ENCODE data around the gene ZBTB8B. TPM values are rescaled to one million over a fixed set of nuclear protein-coding genes. Genes with fewer than 3 reads are reported as not detected.
"Not testable (repeated sequence)": the region's sequence is repeated elsewhere in the genome, so short reads cannot be mapped to it uniquely, and the experiment has no call there.

ZBTB8B gene
- total RNA-seq, 1 donor from 2014 or later, result 0.30 TPM

- no peaks in the 10 kb centered on the region for H3K4me1 Mint-ChIP-seq (ENCODE audit: low read depth)
- no peak overlapping the region for H3K4me3 Mint-ChIP-seq (ENCODE audit: unreplicated experiment)
- H3K27ac Mint-ChIP-seq (ENCODE audit: unreplicated experiment), result no peak overlapping the region
- H3K9me3 Mint-ChIP-seq (ENCODE audit: low read depth), result no peaks in the 10 kb centered on the region
- no peak for DNase-seq (ENCODE audit: low spot score)
- H3K27me3 Mint-ChIP-seq (ENCODE audit: low read depth), result no peaks in the 10 kb centered on the region
- TF ChIP-seq, protein P1, sequence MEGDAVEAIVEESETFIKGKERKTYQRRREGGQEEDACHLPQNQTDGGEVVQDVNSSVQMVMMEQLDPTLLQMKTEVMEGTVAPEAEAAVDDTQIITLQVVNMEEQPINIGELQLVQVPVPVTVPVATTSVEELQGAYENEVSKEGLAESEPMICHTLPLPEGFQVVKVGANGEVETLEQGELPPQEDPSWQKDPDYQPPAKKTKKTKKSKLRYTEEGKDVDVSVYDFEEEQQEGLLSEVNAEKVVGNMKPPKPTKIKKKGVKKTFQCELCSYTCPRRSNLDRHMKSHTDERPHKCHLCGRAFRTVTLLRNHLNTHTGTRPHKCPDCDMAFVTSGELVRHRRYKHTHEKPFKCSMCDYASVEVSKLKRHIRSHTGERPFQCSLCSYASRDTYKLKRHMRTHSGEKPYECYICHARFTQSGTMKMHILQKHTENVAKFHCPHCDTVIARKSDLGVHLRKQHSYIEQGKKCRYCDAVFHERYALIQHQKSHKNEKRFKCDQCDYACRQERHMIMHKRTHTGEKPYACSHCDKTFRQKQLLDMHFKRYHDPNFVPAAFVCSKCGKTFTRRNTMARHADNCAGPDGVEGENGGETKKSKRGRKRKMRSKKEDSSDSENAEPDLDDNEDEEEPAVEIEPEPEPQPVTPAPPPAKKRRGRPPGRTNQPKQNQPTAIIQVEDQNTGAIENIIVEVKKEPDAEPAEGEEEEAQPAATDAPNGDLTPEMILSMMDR (IDR thresholded peaks at IDR 0.05), result no peak
- no peaks in the 10 kb centered on the region for H3K36me3 Mint-ChIP-seq (ENCODE audit: low read depth)
Observed at GRCh38 chr1:32471695-32472362, 7.0 kb downstream of the ZBTB8B start.

DNA sequence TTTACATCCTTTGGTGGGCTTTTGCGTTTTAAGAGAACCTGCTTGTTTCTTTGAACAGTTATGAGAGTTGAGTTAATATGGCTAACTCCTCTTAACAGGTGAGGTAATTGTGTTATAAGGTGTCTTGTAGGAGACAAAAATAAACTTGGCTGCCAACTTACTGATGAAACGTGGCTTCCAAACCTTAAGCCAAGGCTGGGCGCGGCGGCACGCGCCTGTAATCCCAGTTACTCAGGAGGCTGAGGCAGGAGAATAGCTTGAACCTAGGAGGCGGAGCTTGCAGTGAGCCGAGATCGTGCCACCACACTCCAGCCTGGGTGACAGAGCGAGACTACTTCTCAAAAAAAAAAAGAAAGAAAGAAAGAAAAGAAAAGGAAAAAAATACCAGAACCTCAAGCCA, 8.1 kb downstream of the ZBTB8B start:
- H3K27ac Mint-ChIP-seq (ENCODE audit: unreplicated experiment); H3K4me1 Mint-ChIP-seq (ENCODE audit: low read depth); H3K4me3 Mint-ChIP-seq (ENCODE audit: unreplicated experiment); H3K9me3 Mint-ChIP-seq (ENCODE audit: low read depth); H3K36me3 Mint-ChIP-seq (ENCODE audit: low read depth); H3K27me3 Mint-ChIP-seq (ENCODE audit: low read depth); DNase-seq (ENCODE audit: low spot score): not testable (repeated sequence)

GRCh38 chr1:32474954-32475353, 10.1 kb downstream of the ZBTB8B start:
- H3K27ac Mint-ChIP-seq (ENCODE audit: unreplicated experiment), result no peak overlapping the region
- no peaks in the 10 kb centered on the region for H3K36me3 Mint-ChIP-seq (ENCODE audit: low read depth)
- no peaks in the 10 kb centered on the region for H3K9me3 Mint-ChIP-seq (ENCODE audit: low read depth)
- no peak for DNase-seq (ENCODE audit: low spot score)
- TF ChIP-seq, protein P1 (IDR thresholded peaks at IDR 0.05), result no peak
- H3K4me3 Mint-ChIP-seq (ENCODE audit: unreplicated experiment), result no peak overlapping the region
- H3K27me3 Mint-ChIP-seq (ENCODE audit: low read depth), result no peaks in the 10 kb centered on the region
- no peaks in the 10 kb centered on the region for H3K4me1 Mint-ChIP-seq (ENCODE audit: low read depth)

DNA sequence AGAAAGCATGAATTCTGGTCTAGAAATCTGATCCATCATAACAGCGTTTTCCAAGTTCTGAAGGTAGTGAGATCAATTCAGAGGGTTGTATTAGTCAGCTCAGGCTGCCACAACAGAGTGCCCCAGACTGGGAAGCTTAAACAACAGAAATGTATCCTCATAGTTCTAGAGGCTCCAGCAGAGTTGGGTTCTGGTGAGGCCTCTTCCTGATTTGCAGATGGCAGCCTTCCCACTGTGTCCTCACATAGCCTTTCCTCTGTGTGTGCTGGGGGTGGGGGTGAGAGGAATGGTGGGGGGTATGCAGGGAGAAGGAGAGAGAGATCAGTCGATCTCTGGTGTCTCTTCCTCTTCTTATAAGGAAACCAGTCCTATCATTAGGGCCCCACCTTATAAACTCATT, 15.1 kb downstream of the ZBTB8B start:
- Mint-ChIP-seq H3K36me3 (ENCODE audit: low read depth) (no peaks in the 10 kb centered on the region), H3K27ac (ENCODE audit: unreplicated experiment) (no peak overlapping the region), H3K4me1 (ENCODE audit: low read depth) (peaks cover under 1% of the 10 kb centered on the region), H3K27me3 (ENCODE audit: low read depth) (no peaks in the 10 kb centered on the region), H3K9me3 (ENCODE audit: low read depth) (peaks cover 2% of the 10 kb centered on the region), H3K4me3 (ENCODE audit: unreplicated experiment) (no peak overlapping the region)
- TF ChIP-seq, protein P1 (IDR thresholded peaks at IDR 0.05), result no peak
- DNase-seq (ENCODE audit: low spot score), result no peak

- H3K9me3 Mint-ChIP-seq (ENCODE audit: low read depth), result peaks cover 2% of the 10 kb centered on the region
Observed at GRCh38 chr1:32480761-32481160, 15.9 kb downstream of the ZBTB8B start.

DNA sequence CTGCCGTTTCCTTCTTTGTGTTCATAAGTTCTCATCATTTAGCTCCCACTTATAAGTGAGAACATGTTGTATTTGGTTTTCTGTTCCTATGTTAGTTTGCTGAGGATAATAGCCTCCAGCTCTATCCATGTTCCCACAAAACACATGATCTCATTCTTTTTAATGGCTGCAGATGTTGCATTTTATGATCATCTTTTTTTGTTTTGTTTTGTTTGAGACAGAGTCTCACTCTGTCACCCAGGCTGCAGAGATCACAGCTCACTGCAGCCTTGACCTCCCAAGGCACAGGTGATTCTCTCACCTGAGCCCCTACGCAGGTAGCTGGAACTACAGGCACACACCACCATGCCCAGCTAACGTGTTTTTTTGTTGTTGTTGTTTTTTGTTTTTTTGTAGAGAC, 16.9 kb downstream of the ZBTB8B start:
- H3K4me3 Mint-ChIP-seq (ENCODE audit: unreplicated experiment); DNase-seq (ENCODE audit: low spot score); H3K36me3 Mint-ChIP-seq (ENCODE audit: low read depth); H3K9me3 Mint-ChIP-seq (ENCODE audit: low read depth); H3K27ac Mint-ChIP-seq (ENCODE audit: unreplicated experiment); H3K4me1 Mint-ChIP-seq (ENCODE audit: low read depth); H3K27me3 Mint-ChIP-seq (ENCODE audit: low read depth): not testable (repeated sequence)

More at GRCh38 chr1:32480761-32481160, 15.9 kb downstream of the ZBTB8B start:
- H3K36me3 Mint-ChIP-seq (ENCODE audit: low read depth), result no peaks in the 10 kb centered on the region
- no peak for DNase-seq (ENCODE audit: low spot score)
- H3K27ac Mint-ChIP-seq (ENCODE audit: unreplicated experiment), result no peak overlapping the region
- TF ChIP-seq, protein P1 (IDR thresholded peaks at IDR 0.05), result no peak
- no peaks in the 10 kb centered on the region for H3K27me3 Mint-ChIP-seq (ENCODE audit: low read depth)
- H3K4me3 Mint-ChIP-seq (ENCODE audit: unreplicated experiment), result no peak overlapping the region
- peaks cover 8% of the 10 kb centered on the region for H3K4me1 Mint-ChIP-seq (ENCODE audit: low read depth)
